Fibroblast of peridontal ligament (primary cell): Measurements from ENCODE around the gene PTMS.
"Not testable (repeated sequence)": the region's sequence is repeated elsewhere in the genome, so short reads cannot be mapped to it uniquely, and the experiment has no call there.

Experiments used
- DNase-seq: peaks from one replicate; pipeline ENCODE4 v3.0.0-alpha.2; 2010; ENCODE audit errors: extremely low read depth

PTMS gene, protein sequence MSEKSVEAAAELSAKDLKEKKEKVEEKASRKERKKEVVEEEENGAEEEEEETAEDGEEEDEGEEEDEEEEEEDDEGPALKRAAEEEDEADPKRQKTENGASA

DNA sequence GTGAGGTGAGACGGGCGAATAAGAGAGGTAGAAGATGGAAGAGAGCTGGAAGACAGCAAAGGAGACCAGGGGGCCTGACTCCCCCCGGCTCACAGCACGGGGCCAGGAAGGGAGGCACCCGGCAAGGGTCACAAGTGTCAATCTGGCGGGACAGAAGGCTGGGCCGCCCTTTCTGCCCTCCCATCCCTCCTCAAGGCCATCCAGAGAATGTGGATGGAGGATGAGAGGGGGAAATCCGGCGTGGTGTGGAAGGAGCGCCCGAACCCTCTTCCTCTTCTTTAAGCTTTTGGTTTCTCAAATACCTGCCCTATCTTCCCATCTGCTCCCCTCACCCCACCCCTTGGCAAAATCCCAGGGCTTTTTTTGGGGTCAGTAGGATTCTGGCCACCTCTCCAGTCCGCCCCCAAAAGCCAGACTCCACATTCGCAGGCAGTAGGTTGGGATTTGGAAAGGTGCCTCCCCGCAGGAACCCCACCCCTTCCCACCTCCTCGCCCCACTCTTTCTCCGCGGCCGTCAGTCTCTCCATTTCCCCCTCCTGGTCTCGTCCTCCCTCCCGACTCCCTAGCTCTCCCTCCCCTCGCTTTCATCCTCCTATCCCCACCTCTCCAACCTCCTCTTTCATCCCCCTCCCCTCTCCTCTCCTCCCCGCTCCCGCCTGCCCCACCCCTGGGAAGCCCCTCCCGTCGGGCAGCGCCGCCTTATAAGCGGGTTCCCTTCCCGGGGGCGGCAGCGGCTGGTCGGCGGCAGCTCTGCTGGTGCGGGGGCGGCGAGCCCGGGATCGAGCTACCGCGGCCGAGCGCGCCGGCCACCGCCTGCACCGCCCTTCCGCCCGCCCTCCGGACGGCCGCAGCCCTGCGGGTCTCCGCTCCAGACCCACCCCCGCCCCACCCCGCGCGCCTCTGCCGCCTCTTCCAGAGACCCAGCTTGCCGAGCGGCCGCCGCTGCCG, at the start of gene PTMS:
Gene PTMS, plus strand, starts transcription at position 730 of the 948 bp plus-strand sequence. CDS start 343 bp downstream, outside the sequence.
- peak; percentile 79 for DNase-seq

DNA sequence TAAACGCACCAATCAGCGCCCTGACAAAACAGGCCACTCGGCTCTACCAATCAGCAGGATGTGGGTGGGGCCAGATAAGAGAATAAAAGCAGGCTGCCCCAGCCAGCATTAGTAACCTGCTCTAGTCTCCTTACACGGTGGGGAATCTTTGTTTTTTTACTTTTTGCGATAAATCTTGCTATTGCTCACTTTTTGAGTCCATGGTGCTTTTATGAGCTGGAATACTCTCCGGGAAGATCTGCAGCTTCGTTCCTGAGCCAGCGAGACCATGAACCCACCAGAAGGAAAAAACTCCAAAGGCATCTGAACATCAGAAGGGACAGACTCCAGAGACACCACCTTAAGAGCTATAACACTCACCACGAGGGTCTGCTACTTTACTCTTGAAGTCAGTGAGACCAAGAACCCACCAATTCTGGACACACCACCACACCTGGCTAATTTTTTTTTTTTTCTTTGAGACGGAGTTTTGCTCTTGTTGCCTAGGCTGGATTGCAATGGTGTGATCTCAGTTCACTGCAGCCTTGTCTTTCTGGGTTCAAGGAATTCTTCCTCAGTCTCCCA, 49.2 kb upstream of the PTMS start:
- no peak for DNase-seq

DNA sequence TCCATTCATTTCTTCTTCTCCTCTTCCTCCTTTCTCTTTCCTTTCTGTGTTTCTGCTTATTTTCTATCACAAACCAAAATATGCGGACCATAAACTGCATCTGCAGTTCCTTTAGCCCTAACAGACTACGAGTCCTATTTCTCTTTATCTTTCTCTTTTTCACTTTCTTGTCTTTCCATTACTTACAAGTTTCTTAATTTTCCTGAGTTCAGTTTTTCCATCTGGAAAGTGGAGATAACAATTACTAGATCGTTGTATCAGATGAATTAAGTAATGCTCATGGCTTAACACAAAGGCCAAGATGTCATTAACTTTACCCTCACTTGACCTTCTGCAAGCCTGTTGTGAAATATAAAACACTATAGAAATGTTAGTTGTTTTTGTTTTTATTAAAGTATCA, 43.3 kb upstream of the PTMS start:
- no peak for DNase-seq

DNA sequence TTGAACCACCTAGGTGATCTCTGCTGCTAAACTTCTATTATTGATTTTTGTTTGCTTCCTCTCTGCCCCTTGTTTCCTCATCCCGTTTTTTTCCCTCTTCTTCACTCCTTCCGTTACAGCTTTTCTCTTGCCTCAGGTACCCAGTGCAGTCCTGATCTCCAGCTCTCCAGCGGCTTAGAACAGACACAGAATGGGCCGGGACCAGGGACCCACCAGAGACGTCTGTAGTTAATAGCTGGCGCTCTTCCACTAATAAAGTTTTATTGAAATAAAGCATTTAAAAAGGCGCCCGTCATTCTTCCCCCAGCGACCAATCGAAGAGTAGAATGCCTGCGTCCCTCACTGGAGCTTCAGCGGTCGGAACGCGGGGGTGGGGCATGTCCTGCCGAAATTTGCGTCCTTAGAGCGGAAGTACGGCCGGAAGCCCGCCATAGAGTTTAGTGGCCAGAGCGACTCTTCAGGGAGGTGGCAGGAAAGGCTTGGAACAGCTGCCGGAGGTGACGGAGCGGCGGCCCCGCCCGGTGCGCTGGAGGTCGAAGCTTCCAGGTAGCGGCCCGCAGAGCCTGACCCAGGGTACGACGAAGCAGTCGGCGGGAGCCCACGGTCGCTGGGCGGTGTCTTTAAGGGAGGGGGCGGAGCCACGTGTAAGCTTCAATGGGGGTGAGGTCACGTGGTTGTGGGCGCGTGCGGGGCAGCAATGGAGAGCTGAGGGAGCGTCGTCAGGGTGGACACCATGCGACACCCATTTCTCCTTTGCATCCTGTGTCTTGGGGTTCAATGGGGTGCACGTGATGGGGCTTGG, 42.4 kb upstream of the PTMS start, which contains the start of gene COPS7A:
Gene COPS7A, plus strand, starts transcription at position 440 of the 802 bp plus-strand sequence. CDS start 611 bp downstream, outside the sequence.
- peak; percentile 97 for DNase-seq

DNA sequence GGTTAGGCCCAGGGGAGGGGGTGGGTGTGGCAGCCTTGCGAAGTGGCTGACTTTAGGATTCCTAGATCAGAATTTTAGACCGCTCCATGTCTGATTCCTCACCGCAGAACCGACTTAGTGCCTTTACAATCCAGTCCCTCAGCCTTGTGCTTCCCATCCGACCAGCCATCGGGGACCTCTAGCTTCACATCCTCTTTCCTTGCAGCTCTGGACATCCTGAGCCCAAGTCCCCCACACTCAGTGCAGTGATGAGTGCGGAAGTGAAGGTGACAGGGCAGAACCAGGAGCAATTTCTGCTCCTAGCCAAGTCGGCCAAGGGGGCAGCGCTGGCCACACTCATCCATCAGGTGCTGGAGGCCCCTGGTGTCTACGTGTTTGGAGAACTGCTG, 41.8 kb upstream of the PTMS start:
- no peak for DNase-seq

DNA sequence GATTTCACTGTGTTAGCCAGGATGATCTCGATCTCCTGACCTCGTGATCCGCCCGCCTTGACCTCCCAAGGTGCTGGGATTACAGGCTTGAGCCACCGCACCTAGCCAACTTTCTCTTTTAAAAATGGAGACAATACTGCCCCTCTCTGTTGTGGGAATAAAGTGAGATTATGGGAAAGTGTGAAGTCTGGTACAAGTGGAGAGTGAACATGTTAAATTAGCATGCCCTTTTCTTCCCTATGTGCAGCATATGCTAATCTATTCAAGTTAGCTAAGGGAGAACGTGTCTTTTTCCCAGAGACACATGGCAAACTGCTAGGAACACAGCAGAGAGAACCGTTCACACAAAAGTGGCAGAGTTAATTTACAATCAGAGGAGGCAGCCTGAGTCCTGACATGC, 40.8 kb upstream of the PTMS start:
- no peak for DNase-seq

DNA sequence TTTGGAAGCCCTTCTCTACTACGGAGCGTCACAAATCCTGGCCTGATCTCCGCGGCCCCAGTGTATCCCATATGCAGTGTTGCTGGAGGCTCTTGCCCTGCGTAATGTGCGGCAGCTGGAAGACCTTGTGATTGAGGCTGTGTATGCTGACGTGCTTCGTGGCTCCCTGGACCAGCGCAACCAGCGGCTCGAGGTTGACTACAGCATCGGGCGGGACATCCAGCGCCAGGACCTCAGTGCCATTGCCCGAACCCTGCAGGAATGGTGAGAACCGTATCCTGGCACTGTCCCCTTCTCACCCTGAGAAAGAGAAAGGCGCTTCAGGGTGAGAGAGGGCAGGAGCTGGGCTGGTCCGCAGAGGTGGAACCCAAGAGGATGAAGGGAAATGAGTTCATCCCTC, 37.0 kb upstream of the PTMS start:
- no peak for DNase-seq

DNA sequence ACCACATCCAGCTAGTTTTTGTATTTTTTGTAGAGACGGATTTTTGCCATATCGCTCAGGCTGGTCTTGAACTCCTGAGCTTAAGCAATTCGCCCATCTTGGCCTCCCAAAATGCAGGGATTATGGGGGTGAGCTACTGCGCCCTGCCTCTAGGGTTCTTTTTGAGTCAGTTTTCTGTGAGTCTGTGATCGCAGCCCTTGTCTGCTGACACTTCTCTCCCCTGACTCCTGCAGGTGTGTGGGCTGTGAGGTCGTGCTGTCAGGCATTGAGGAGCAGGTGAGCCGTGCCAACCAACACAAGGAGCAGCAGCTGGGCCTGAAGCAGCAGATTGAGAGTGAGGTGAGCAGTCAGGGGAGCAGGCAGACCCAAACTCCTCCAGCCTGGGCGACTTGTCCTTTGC, 36.0 kb upstream of the PTMS start:
- no peak for DNase-seq

DNA sequence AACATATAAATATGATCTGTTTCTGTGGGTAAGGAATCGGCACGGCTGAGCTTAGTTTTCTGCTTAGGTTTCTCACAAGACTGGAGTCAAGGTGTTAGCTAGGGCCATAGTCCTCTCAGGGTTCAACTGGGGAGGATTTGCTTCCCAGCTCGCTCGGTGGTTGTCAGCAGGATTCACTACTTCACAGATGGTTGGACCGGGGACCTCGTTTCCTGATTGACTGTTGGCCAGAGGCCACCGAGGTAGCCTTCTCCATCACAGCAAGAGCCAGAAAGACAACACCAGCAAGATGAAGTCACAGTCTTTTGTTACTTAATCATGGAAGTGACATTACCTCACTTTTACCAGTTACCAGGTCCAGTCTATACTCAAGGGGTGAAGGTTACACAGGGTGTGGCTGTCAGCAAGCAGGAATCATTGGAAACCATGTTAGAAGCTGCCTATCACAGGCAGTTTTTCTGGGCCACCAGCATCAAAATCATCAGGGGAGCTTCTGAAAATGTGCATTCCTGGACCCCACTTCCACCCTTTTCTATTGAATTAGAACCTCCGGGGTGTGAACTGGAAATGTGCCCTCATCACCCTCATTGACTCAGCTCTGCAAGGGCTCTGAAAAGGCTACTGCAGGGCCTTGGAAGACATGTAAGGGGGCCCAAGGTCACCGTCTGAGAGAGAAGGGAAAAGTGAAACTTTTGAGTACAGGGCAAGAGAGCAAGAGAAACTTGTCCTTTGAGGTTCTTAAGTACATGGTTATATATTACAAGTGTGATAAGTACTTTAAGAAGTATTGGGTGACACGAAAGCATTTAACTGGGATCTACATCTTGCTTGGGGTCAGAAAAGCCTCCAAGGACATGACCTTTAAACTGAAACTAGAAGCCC, 31.4 kb upstream of the PTMS start:
- DNase-seq: no peak

DNA sequence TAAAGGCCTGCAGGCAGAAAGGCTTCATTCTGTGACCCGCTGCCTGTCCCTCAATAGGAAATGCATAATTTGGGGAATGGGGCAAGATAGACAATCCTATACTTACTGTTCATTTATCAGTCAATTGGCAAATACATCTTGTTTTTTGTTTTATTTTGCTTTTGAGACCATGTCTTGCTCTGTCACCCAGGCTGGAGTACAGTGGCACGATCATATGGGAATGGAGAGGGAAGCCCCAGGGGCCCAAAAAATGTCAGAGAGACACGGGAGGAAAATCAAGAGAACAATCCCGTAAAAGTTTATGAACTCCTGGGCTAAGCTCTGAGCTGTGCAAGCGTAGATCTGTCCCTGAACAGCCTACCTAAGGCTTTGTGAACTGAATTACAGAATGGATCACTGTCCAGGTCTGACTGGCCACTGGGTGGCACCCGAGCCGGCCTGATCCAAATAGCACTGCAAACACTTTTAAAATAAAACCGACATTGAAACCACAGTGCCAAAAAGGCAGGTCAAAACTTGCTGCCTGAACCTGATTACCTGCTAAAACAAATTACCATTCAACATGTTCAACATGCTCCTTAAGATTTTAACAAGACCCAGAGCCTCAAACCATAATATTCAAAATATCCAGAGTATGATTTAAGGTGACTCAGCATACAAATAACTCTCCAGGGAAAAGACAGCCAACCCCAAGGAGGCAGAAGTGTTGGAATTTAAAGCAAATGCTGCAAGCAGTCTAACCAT, 30.5 kb upstream of the PTMS start:
- peak; percentile 79 for DNase-seq

DNA sequence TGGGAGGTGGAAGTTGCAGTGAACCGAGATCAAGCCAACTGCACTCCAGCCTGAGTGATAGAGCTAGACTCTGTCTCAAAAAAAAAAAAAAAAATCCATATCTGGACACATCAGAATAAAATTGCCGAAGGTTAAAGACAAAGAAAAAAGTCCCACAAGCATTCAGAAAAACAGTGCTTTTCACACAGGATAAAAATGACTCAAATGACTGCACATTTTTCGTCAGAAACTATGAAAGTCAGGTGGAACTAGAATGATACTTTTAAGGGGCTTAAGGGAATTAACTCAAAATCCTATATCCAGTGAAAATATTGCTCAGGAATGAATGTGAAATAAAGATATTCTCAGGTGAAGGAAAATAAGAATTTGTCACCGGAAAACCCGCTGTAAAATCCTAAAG, 29.4 kb upstream of the PTMS start:
- DNase-seq: no peak

DNA sequence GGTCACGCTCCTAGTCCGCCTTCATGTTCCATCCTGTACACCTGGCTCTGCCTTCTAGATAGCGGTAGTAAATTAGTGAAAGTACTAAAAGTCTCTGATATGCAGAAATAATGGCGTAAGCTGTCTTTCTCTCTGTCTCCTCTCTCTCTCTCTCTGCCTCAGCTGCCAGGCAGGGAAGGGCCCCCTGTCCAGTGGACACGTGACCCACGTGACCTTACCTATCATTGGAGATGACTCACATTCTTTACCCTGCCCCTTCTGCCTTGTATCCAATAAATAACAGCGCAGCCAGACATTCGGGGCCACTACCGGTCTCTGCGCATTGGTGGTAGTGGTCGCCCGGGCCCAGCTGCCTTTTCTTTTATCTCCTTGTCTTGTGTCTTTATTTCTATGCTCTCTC, 24.1 kb upstream of the PTMS start:
- not testable (repeated sequence) for DNase-seq

DNA sequence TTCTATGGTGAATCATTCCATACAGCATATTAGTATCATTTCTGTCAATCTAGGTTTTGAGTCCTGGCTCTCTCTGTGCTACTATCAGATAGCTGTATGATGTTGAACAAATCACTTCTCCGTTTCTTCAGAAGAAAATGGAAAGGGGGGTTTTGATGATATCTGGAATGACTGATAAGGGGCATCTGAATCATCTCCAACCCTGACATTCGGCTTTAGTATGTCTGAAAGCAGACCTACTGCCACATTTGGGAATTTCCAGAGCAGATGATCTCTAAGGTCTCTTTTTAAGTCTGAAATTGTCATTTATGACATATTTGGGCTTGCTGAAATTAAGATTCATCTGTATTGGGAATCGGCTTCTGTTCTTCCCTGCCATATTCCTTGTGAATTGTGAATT, 23.3 kb upstream of the PTMS start:
- DNase-seq: no peak

DNA sequence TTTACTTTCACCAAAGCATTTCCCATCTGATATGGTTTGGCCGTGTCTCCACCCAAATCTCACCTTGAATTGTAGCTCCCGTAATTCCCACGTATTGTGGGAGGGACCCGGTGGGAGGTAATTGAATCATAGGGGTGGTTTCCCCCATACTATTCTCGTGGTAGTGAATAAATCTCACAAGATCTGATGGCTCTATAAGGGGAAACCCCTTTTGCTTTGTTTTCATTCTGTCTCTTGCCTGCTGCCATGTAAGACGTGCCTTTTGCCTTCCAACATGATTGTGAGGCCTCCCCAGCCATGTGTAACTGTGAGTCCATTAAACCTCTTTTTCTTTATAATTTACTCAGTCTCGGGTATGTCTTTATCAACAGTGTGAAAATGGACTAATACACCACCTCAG, 22.9 kb upstream of the PTMS start:
- not testable (repeated sequence) for DNase-seq

DNA sequence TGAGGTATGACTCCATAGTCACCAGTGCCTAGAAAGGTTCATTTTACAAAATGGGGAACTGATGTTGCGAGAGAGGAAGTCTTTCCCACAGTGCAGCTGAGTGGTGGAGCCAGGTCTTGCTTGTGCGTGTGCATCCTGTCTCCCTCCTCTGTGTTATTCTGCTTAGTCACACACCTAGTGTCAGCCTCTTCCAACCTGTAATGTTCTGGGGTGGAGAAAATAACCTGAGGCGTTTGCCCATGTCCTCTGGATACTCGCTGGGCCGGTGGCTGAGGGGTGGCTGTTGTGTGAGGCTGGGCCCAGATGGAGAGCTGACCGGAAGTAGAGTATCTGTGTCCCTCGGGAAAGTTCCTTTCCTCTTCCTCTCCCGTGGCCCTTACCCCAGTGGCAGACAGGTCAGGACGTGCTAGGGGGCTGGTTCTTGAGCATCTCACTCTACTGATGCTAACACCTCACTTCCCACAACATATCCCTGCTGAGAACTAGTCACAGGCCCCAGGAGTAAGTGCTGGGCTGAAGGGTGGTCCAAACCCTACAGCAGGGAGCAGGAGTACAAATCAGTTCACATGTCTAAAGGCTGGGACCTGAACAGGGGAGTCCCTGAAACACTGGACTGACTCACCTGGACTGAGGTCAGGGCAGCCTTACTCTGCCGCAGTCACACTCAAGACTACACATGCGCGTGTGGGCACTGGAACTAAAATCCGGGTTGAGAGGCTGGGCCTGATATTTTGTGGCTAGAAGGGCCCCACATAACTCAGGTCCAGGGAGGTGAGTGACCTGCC, 20.2 kb upstream of the PTMS start:
- no peak for DNase-seq

DNA sequence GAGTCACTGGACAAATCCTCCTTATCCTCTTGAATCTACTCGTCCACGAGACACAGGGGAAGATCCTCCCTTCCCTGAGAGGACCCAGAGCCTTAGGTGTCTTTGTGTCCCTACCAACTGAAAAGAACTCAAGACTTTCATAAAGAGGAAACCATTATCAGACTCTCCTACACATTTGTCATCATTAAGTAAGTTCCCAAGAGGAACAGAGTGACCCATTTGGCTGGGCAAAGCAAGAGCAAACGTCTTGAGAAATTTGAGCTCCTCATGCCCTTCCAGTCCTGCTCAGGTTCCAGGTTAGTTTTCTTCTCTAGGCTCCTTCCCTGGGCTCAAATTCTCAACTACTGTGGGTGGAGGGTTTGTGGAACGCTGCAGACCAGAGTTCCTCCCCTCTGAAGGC, 18.9 kb upstream of the PTMS start:
- no peak for DNase-seq

DNA sequence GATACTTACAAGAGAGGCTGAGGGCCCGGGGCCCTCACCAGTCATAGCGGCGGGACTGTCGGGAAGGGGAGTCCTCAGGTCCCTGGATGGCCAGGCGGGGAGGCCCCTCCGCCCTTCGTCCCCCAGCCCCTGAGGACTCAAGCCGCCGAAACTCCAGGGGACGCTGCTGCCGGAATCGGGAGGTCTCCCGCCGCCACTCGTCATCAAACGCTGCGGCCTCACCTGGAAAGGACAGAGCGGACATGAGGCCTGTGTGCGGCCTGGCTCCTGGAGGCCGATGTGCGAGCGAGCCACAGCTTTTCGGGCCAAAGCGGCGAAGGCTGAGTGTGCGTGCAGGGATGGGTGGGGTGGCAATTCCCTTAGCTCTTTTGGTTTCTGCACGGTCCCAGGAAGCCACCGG, 17.4 kb upstream of the PTMS start:
- no peak for DNase-seq

DNA sequence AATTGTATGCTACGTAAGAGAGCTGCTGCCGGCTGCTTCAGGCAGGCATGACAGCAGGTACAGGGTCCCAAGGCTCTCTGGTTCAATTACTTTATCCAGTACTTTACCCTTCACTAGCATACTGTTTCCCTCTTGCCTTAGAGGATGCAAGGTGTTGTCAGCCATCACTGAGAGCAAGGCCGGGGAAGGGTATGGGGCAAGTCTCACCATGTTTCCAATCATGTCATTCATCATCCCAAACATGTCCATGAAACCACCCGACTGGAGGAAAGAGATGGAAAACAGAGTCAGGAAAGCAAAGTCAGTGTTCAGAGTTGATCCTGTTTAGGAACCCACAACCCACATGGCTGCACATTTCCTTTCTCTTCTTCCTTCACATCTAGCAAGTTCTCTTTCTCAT, 15.7 kb upstream of the PTMS start:
- DNase-seq: no peak

DNA sequence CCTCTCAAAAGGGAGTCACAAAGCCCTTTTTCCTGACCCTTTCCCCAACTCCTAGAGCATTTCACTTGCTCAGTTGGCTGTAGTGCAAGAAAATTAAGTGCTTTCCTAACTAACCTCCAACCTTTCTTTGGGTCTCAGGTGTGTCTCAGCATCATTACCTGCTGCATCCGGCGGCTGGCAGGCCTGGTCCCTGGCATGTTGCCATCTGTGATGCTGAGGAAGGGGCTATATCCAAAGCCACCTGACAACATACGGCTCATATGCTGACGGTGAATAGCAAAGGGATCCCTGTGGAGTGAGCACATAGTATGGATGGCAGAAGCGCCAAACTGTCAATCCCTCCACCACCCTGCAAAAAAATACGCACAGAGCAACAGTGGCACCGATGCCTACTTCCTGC, 14.4 kb upstream of the PTMS start:
- no peak for DNase-seq
